Fibroblast of mammary gland (primary cell): ENCODE data around the gene NOTCH1.
A peak's percentile ranks its signal among the peaks of the same experiment; 100 is the strongest.

Experiments
- DNase-seq: peaks from one replicate; pipeline ENCODE4 v3.0.0-alpha.2; 2010; ENCODE audit warnings: low read depth
- H3K4me3 ChIP-seq: 2 replicates; pipeline ENCODE4 v1.5.1; 2011; ENCODE audit warnings: low read depth, mild to moderate bottlenecking, low read length, moderate library complexity; ENCODE audit not compliant: control insufficient read depth
- CTCF ChIP-seq: conservative IDR thresholded peaks from 2 replicates; pipeline ENCODE4 v1.5.1; 2011; ENCODE audit warnings: low read depth, low read length, inconsistent platforms; ENCODE audit not compliant: control insufficient read depth, insufficient read depth

The NOTCH1 gene

DNA sequence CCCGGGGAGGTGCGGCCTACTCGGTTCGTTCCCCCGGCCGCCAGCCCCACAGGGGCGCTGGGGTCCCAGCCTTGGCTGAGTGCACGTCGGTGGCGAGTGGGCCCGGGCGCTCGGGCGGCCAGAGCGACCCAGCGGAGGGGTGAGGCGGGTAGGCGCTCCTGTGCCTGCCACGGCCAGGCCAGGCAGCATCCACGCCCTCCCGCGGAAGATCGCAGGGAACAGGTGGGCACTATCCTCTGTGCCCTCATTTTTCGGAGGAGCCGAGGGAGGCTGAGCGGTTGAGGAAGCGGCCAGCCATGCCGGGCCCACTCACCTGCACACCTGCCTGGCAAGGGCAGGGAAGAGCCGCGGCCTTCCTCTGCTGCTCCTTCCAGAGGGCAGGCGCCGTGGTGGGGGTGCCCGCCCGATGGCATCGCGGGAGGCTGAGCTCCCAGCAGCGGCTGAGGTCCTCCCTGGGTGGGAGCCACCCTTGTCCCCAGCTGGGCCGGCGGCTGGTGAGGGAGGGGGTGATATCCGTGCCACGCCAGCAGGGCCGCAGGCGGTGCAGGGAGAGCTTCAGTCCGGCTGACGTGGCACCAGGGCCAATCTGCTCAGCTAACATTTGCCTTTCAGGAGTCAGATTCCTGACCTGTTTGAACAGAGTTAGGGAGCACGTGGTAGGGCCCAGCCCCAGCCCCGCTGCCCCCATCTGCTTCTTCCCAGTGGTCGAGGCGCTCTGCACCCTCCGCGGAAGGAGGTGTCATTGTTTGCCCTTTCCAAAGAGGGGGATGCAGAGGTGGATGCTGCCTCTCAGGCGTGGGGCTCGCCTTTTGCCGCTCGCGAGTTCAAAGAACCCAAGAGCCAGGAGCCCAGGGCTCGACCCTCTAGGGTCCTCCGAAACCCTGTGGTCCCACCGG is 61.4 kb downstream of the NOTCH1 start:
- TF ChIP-seq CTCF: no peak
- H3K4me3 ChIP-seq: peak overlapping the region; percentile 69
- no peak for DNase-seq

- peak; percentile 73 for DNase-seq
- peak overlapping the region; percentile 69 for H3K4me3 ChIP-seq
- TF ChIP-seq CTCF: no peak
These were observed 62.2 kb downstream of the NOTCH1 start for GRCh38 chr9:136483589-136484152.

GRCh38 chr9:136482793-136483588 is 62.9 kb downstream of the NOTCH1 start, which contains the start of gene SEC16A:
SEC16A (minus strand) TSS chr9:136483040; CDS start chr9:136477615, 5,425 bp downstream.
- no peak for TF ChIP-seq CTCF
- DNase-seq: peak; percentile 97
- peak within 1 kb of the TSS; percentile 72 for H3K4me3 ChIP-seq

DNA sequence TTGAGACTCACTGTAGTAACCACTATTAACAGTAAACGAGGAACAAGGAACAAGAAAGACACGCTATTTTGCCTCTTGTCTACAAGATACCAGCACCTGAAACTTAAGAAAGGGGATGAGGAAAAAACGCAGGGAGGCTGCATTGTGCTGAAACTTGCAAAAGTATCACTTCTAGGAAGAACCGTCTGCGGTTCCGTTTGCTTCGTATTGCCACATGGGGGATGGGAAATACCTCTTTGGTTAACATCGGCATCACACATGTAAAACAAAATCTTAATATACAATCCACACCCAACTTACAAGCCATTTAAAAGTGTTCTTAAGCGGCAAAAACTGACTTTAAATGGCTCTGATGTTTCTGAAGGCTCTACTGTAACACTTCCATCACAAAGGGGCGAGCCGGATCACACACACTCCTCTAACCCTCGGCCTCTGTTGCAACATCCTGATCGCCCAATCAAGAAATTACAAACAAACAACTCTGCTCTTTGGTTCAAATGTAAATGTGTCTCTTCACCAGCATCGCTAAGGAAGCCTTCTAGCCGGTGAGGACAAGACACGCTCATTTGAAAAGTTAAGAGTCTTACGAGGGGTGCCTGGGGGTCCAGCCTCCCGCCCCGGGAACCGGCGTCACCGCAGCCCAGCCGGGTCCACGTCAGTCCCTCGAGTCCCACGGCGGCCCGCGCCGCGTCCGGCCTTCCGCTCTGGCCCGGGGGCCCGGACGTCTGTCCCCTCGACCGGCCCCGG is 63.6 kb downstream of the NOTCH1 start:
- no peak for TF ChIP-seq CTCF
- H3K4me3 ChIP-seq: peak overlapping the region; percentile 72
- peak; percentile 47 for DNase-seq

DNA sequence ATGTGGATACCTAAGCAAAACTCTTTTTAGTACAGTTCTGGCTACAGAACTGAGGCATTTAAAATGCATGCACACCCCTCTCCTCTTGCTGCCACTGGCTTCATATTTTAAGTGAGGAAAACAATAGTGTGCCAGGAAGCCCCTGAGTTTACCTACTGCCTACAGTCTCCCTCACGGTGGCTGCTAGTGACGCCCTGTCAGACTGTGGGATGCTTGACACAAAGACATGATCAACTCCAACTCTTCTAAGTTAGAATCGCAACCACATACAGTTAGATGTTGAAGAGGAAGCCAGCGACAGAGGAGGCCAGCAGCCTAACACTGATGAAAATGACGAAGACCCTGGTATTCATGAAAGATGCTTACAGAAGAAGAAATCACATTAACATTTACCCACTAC is 64.3 kb downstream of the NOTCH1 start:
- no peak for DNase-seq

More for the DNA sequence above, 64.3 kb downstream of the NOTCH1 start:
- H3K4me3 ChIP-seq: peak overlapping the region; percentile 72
- TF ChIP-seq CTCF: no peak
